Brain microvascular endothelial cell (primary cell): ENCODE measurements around the gene AKAP13.

Experiments
- DNase-seq: peaks from one replicate; pipeline ENCODE4 v3.0.0-alpha.2; 2020
- H3K27ac ChIP-seq: fragments of 250-450 bp; sonication (Bioruptor Pico); 2 replicates; pipeline ENCODE4 v1.5.1; 2020; ENCODE audit warnings: mild to moderate bottlenecking, moderate library complexity
- H3K27me3 ChIP-seq: fragments of 250-450 bp; sonication (Bioruptor Pico); replicated peaks from 2 replicates; pipeline ENCODE4 v1.5.1; 2020; ENCODE audit warnings: mild to moderate bottlenecking
- H3K36me3 ChIP-seq: fragments of 250-450 bp; sonication (Bioruptor Pico); replicated peaks from 2 replicates; pipeline ENCODE4 v1.5.1; 2020; ENCODE audit warnings: mild to moderate bottlenecking
- H3K4me3 ChIP-seq: 2 replicates; pipeline ENCODE4 v1.5.1; 2011; ENCODE audit warnings: low read depth, mild to moderate bottlenecking, control low read depth, low read length, moderate library complexity
- in situ Hi-C: cut with HindIII; loops from 2 replicates; pipeline ENCODE4 v1.10.0; 2017; ENCODE audit warnings: low sequenced_read_pairs, low pct_ligation_motif_present
- TF ChIP-seq, protein P1 (sequence below): IDR thresholded peaks from 2 replicates; pipeline ENCODE4 v1.5.1; 2011; ENCODE audit warnings: low read depth, mild to moderate bottlenecking, moderate library complexity, low read length, control low read depth, inconsistent platforms; ENCODE audit errors: missing control alignments

The AKAP13 gene

DNA sequence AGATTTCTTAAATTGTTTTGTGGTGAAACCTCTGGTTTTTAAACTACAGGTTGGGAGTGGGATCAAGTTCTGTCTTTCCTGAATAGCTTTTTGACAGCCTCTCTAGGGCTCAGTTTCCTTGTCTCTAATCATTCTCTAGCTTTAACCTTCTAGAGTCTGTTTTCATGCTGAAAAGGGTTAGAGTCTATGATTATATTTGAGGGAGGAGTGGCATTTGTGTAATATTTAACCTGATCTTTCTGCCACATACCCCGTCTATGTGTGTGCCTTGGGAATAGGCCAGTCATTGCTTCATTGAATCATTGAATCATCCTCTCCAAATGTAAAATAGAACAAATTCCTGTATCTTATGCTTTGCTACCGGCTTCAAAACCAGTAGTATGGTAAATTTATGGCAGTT, 209.4 kb downstream of the AKAP13 start:
- TF ChIP-seq, protein P1, sequence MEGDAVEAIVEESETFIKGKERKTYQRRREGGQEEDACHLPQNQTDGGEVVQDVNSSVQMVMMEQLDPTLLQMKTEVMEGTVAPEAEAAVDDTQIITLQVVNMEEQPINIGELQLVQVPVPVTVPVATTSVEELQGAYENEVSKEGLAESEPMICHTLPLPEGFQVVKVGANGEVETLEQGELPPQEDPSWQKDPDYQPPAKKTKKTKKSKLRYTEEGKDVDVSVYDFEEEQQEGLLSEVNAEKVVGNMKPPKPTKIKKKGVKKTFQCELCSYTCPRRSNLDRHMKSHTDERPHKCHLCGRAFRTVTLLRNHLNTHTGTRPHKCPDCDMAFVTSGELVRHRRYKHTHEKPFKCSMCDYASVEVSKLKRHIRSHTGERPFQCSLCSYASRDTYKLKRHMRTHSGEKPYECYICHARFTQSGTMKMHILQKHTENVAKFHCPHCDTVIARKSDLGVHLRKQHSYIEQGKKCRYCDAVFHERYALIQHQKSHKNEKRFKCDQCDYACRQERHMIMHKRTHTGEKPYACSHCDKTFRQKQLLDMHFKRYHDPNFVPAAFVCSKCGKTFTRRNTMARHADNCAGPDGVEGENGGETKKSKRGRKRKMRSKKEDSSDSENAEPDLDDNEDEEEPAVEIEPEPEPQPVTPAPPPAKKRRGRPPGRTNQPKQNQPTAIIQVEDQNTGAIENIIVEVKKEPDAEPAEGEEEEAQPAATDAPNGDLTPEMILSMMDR: no peak
- Histone ChIP-seq H3K27me3 (no peaks in the 10 kb centered on the region), H3K36me3 (no peaks in the 10 kb centered on the region), H3K27ac (no peak overlapping the region), H3K4me3 (no peak overlapping the region)
- in situ Hi-C loops: no loop called here
- no peak for DNase-seq

DNA sequence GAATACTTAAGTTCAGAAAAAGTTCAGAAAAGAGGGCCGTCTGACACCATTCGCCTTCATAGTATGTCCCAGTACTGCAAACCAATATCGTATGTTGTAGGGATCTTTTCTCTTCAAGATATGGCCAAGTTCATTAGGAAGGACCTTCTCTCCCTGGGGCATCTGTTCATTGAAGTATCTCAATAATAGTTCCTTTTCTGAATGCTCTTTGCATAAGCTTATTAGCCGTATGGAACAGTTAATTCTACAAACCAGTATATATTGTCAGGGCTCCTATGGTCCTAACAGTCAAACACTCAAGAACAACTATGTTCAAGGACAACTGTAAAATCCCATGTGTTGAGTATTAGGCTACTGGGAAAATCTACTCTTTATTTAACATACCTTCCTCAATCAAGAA, 211.2 kb downstream of the AKAP13 start:
- H3K4me3 ChIP-seq: no peak overlapping the region
- in situ Hi-C loops: no loop called here
- H3K27ac ChIP-seq: peak overlapping the region; percentile 76
- TF ChIP-seq, protein P1: no peak
- no peaks in the 10 kb centered on the region for H3K27me3 ChIP-seq
- DNase-seq: no peak
- H3K36me3 ChIP-seq: no peaks in the 10 kb centered on the region

DNA sequence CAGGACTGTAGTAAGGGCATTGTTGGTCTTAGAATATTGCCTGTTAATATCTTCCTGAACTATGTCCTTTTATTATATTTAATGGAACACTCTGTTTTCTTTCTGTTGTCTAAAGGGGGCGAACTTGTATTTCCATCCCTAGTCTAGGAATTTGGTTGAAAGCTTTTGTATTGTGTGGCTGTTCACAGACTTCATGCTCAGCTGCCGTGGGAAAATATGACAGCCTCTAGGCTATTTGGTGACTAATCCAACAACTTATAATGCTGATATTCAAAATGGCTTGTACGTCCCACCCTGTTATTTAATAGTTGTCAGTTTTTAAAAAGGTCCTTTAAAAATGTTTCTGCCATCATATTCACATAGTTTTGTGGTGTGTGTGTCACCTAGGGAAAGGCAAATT, 211.7 kb downstream of the AKAP13 start:
- Histone ChIP-seq H3K36me3 (no peaks in the 10 kb centered on the region), H3K27me3 (no peaks in the 10 kb centered on the region), H3K27ac (peak overlapping the region; percentile 76), H3K4me3 (no peak overlapping the region)
- TF ChIP-seq, protein P1: peak; percentile 39
- in situ Hi-C loops: no loop called here
- DNase-seq: peak; percentile 85

DNA sequence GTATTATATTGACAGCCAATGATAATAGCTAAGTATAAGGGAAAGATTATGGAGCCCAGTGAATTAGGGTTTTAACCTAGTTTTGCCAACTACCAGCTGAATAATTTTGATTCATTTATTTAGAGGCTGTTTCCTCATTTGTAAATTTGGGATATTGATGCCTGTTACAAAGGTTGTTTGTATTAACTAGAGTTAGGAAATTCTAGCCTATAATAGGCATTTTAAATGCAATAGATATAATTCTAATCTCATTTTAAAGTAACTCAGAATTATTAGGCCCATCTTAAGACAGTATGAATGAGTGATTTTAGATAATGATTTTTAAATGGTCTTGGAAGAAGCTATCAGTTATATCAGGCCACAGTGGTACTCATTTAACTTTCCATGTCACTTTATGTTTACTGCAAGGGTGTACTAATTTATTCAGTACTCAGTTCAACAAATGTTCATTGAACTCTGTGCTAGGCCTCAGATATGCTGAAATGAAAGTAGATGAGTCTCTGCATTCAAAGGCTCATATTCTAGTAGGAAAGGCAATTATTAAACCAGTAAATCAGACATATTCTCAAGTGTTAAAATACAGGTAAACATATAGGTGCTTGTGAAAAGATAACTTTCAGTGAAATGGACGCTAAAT, 213.5 kb downstream of the AKAP13 start:
- Histone ChIP-seq H3K4me3 (no peak overlapping the region), H3K27ac (no peak overlapping the region), H3K27me3 (no peaks in the 10 kb centered on the region), H3K36me3 (no peaks in the 10 kb centered on the region)
- TF ChIP-seq, protein P1: no peak
- in situ Hi-C loops: no loop called here
- DNase-seq: no peak

DNA sequence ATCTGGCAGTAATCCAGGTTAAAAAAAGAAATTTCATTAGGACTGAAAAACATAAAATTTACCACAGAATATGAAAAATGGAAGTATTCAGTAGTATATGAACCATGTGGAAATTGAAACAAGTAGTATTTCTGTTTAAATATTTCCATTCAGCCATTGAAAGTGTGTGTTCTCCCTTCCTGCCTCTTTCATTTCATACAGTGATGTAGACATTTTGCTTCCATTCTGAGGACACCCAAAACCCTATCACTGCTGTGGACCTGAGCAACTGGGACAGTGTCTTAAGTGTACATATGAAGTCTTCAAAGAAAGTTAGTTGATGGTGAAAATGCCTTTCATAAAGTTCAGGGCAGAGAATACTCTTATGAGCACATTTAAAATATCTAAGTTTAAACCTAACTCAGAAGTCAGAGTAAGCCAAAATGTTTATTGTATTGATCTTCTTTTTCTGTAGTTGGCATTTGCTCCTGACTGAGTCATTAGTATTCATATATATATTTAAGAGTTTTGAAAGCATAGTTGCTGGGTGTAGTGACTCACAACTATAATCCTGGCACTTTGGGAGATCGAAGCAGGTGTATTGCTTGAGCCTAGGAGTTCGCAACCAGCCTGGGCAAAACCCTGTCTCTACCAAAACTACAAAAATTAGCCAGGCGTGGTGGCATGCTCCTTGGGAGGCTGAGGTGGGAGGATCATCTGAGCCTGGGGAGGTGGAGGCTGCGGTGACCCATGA, 215.6 kb downstream of the AKAP13 start:
- DNase-seq: no peak
- Histone ChIP-seq H3K27ac (no peak overlapping the region), H3K4me3 (no peak overlapping the region), H3K36me3 (no peaks in the 10 kb centered on the region), H3K27me3 (no peaks in the 10 kb centered on the region)
- in situ Hi-C loops: no loop called here
- TF ChIP-seq, protein P1: no peak
